ENCODE results near the gene TAOK3. TPM values are rescaled to one million over a fixed set of nuclear protein-coding genes. Genes with fewer than 3 reads are reported as not detected.

TAOK3 gene
- 7.9 and 8.6 TPM in 2 replicates for total RNA-seq

GRCh38 chr12:118372541-118373495 is at the start of gene TAOK3:
TSS of gene TAOK3 (minus strand) at chr12:118372907. CDS start at chr12:118255567, 117,340 bp downstream.

GRCh38 chr12:118376089-118377020 is 3.6 kb upstream of the TAOK3 start, which contains the start of gene SUDS3:
TSS of gene SUDS3 (plus strand) at chr12:118376555. CDS start at chr12:118376692, 137 bp downstream.

GRCh38 chr12:118135788-118136558 is 236.7 kb downstream of the TAOK3 start, which contains the start of gene PEBP1:
TSS of gene PEBP1 (plus strand) at chr12:118136124. CDS start at chr12:118136210, 86 bp downstream.

GRCh38 chr12:118103601-118104382 is 268.9 kb downstream of the TAOK3 start, which contains the start of gene VSIG10:
TSS of gene VSIG10 (minus strand) at chr12:118104011. CDS start at chr12:118103671, 340 bp downstream.

Other genes with a start within 250 kb of the TAOK3 start
- 155 and 189 TPM in 2 replicates for gene PEBP1, start 236.8 kb downstream of the TAOK3 start, total RNA-seq
- gene SUDS3, start 3.6 kb upstream of the TAOK3 start, total RNA-seq, result 11.0 and 13.6 TPM in 2 replicates